Hindlimb muscle (tissue), 1 donor: ENCODE measurements around the gene SPP1. TPM values are rescaled to one million over a fixed set of nuclear protein-coding genes. Genes with fewer than 3 reads are reported as not detected.

ENCODE experiments used
- DNase-seq: peaks from one replicate; pipeline ENCODE4 v3.0.0-alpha.2; 2013
- polyA plus RNA-seq: library from polyadenylated mRNA; unstranded; fragments of 120-200 nt; gene quantifications from one replicate; pipeline ENCODE4 v1.2.1, GENCODE V29; 2013; ENCODE audit not compliant: insufficient read length

Gene SPP1
- polyA plus RNA-seq, 1 donor = 196 TPM

DNA sequence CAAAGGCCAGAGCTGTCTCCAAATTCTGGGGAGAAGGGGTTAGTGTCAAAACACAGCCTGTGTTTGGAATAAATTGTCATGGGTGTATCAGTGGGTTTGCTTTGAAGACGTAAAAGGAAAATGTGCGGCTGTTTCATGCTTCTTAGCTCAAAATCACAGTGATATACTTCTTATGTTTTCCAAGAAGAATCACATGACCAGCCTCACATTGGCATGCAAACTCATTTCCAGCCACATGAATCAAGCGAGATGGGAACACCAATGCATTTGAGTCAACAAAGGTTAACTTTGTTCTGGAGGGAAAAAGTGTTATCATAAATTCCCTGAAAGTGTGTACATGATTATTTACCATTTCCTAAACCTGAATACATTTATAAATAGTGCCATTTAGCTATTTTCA is 19.0 kb upstream of the SPP1 start:
- DNase-seq = no peak

DNA sequence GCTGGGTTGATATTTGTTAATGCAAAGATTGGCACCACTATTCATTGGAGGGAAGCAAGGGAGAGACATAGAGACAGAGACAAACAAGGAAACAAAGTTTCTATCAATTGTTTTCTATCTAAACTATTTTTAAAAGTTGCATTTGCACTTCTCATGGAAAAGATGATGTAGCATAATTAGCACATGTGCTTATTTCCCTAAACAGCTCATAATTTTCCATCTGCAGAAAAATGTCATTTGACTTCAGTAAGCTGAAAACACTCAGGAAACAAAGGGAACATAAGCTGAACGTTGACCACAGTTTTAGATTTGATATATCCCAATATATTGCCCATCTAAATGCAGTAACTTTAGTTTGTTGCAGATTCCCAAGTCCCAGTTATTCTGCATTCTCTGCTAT is 18.5 kb upstream of the SPP1 start:
- DNase-seq = no peak

GRCh38 chr4:87961993-87962392 is 13.5 kb upstream of the SPP1 start:
- DNase-seq = no peak

DNA sequence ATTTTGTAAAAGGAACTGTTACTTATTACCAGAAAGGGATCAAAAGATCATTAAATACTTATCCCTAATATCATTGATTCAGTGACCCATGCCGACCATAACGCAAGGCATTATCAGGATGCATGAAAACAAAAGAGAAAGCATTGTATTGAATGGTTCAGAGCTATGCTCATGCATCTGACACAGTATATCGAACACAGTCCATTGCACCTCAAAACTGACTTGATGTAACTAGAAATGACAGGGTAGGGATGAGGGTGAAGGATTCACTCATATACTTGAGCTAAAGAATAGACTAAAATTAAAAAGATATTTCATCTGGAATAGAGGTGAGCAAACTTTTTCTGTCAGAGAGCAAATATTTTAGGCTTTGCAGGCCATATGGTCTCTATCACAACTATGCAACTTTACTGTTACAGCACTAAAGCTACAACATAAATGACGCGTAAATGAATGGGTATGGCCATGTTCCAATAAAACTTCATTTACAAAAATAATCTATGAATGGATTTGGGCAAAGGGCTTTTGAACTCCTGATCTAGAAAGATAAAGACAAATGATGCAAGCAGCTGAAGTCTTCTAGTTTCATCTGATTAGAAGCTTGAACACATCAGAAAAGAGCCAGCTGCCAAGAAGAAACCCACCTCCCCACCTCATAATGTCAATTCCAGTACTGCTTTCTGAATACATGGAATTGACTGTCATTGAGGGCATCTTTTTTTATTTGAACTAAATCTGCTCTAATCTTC is 12.9 kb upstream of the SPP1 start:
- DNase-seq = no peak

- DNase-seq = no peak
Observed at GRCh38 chr4:87965501-87965975, 10.0 kb upstream of the SPP1 start.

DNA sequence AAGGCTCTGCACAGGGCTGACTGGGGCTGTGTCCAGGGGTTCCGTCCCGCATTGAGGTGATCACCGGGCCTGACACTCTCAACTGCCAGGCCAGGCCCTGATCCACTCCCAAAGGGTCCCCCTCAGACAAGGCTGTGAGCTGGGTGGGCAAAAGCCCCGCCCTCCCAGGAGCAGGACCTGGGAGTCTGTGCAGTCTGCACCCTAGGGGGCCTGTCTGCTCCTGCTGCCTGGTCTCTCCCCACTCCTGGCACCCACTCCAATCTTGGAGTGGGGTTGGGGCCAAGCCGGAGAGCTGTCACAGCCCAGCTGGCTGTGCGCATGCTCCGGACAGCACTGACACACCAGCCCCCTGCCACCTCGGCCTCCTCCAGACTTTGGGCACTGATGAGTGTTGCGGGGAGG is 9.4 kb upstream of the SPP1 start:
- DNase-seq = no peak

DNA sequence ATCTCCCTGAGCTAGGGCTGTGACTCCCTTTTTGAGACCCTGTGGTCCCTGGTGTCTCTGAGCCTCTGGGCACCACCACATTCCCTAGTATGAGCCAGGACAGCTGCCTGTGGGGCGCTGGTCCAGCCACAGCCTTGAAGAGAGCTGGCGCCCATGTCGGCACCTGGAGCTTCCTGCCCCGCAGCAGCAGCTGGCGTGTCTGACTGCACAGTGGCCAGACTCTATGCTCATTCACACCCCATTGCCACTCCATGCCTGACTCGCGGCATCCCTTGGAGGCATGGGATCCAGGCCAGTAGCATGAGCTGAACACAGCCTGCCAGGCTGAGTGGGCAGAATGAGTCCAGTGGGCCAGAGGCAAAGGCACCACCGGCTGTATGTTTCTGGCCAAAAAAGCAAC is 8.3 kb upstream of the SPP1 start:
- no peak for DNase-seq

DNA sequence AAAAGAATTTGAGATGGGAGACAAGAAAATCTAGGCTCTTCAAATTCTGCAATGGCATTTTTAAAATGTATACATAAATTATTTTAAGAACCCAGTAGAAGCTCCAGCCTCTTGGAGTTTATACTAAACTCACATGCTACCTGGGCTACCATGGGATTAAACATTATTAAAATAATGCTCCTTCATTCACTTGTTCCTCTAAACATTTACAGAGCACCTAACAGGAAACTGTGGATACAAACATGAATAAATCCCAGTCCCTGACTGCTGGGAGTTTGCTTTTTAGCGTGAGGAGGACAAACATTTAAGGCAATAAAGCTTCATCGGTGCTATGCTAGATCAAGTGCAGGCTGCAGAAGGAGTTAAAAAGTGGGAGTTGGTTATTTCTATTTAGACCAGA is 5.4 kb upstream of the SPP1 start:
- no peak for DNase-seq

DNA sequence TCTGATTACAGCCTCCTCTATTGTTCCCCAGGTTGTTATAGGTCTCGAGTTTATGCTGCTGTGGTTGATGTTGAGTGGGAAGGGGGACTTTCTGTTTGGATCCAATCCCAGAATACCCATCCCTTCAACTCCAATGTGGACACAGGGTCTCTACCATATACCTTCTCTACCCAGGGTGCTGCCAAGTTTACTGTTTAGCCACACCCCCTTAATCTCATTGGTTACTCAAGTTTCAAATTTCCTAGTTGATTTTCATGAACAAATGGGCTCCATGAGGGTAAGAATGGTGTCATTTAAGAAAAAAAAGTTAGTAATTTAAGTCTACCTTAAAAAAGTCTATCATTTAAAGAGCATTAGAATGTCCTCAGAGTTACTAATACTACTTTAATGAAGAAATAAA is 3.6 kb upstream of the SPP1 start:
- DNase-seq = no peak

DNA sequence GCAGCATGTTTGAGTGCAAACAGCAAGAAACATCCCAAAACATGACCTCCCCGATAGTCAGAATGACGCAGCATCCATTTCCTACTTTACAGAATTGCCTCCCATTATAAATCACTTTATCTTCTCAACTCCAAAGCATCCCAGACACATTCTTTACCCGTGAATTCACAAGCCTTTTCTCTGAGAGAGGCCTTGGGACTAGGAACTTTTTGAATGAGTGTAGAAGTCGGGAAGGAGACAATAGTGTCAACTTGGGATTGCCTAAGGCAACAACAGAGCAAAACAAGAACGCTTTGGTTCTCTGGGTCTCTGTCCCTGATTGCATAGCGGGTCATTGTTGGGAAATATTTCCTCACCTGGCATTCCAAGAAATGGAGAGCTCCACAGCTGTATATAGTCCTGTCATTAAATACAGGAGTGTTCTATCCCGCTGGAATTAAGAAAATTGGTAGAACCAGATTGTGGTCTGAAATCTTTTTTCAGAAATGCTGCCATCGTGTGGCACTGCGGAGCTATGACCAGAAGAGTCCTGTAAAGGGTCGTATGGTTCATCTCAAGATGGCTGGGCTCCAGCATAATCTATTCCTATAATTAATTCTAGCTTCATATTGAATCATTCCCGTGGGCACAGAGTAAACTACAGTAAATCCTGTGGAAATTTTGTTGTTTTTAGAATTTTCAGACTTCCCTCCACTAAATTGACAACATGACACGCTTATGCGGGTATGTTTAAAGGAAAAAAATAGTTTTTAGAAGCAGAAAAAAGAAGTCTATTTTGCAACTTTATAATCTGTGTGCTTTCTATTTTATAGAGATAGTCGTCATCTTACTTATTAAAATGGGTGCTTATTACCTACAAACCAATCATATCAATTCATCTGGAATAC is 2.0 kb upstream of the SPP1 start:
- DNase-seq = peak; percentile 26

DNA sequence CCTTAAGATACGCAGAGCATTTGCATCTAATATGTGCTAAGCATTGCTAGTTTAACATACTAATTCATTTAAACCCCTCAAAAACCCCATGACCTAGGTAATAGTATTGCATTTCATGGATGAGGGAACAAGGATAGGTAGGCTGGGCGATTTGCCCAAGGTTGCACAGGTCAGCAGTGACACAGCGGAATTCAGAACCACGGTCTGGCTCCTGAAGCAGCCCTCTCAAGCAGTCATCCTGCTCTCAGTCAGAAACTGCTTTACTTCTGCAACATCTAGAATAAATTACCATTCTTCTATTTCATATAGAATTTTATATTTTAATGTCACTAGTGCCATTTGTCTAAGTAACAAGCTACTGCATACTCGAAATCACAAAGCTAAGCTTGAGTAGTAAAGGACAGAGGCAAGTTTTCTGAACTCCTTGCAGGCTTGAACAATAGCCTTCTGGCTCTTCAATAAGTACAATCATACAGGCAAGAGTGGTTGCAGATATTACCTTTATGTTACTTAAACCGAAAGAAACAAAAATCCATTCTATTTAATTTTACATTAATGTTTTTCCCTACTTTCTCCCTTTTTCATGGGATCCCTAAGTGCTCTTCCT is 555 bp upstream of the SPP1 start:
- no peak for DNase-seq

DNA sequence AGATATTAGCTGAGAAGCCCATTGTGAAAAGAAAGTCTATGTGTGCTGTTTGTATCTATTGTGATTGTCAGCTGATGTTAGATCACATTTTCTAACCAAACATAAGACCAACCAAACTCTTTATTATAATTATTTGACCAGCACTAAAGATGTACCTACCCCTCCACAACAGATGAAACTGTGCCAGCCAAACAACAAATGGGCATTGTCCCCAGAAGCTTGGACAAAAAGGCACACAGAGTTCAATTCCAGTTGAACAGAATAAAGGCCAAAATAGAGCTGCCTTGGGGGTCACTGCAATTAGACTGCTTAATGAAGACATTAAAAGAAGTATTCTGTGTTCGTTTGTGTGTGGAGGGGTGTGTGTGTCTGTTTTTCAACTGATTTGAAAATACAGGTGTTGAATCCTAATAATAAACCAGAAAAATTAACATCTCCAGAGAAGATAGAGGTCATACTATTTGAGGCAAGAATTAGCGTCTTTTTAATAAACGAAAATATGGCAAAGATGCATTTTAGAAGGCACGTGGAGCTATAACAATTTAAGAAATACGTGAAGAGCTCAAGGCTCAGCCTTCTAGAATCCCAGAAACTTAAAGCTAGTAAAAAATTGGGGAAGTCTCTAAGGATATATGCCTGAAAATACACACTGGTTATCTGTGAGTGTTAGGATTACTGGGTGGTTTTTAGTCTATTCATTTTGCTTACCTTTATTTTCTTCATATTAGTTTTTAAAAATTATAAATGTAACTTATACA is 2.2 kb downstream of the SPP1 start:
- no peak for DNase-seq

- no peak for DNase-seq
Observed at GRCh38 chr4:87978681-87979080, 3.2 kb downstream of the SPP1 start.

DNA sequence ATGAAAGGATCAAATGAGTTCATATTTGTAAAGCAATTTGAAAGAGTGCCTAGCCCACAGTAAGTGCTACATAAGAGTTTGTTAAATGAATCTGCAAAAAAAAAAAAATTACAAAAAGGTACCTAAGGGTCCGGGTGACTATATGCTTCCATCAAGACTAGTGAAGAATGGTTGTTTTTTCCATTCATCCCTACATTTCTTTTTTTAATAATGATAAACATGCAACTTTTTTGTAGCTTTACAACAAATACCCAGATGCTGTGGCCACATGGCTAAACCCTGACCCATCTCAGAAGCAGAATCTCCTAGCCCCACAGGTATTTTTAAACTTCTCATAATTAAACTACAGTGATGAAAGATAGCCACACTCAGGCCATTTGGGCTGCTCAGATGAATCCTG is 4.3 kb downstream of the SPP1 start:
- no peak for DNase-seq

- no peak for DNase-seq
Observed at GRCh38 chr4:87981486-87981885, 6.0 kb downstream of the SPP1 start.

GRCh38 chr4:87982036-87982435 is 6.5 kb downstream of the SPP1 start:
- DNase-seq = no peak

DNA sequence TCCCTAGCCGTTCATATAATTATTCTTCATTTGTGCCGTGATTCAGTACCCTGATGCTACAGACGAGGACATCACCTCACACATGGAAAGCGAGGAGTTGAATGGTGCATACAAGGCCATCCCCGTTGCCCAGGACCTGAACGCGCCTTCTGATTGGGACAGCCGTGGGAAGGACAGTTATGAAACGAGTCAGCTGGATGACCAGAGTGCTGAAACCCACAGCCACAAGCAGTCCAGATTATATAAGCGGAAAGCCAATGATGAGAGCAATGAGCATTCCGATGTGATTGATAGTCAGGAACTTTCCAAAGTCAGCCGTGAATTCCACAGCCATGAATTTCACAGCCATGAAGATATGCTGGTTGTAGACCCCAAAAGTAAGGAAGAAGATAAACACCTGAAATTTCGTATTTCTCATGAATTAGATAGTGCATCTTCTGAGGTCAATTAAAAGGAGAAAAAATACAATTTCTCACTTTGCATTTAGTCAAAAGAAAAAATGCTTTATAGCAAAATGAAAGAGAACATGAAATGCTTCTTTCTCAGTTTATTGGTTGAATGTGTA is 7.0 kb downstream of the SPP1 start:
- DNase-seq = no peak

- no peak for DNase-seq
Observed at GRCh38 chr4:87983996-87984395, 8.5 kb downstream of the SPP1 start.

- DNase-seq = no peak
Observed at GRCh38 chr4:87985097-87985886, 9.8 kb downstream of the SPP1 start.

GRCh38 chr4:87985887-87986200 is 10.3 kb downstream of the SPP1 start:
- DNase-seq = no peak

DNA sequence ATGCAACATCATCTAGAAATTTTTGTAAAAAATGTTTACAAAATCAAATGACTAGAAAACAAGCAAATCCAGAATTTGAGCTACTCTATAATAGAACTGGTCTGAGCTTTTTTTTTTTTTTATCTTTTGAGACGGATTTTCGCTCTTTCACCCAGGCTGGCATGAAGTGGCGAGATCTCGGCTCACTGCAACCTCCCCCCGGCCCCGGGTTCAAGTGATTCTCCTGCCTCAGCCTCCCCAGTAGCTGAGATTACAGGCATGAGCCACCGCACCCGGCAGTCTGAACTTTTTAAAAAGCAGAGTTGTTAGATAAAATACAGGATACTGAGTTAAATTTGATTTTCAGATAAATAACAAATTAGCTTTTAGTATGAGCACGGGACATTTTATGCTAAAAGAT is 11.0 kb downstream of the SPP1 start:
- DNase-seq = no peak

- DNase-seq = no peak
Observed at GRCh38 chr4:87989765-87990164, 14.3 kb downstream of the SPP1 start.
